ENCODE measurements around the gene ARL14EP. TPM values are rescaled to one million over a fixed set of nuclear protein-coding genes. Genes with fewer than 3 reads are reported as not detected.

ARL14EP gene
- 13.3 and 30.1 TPM in 2 replicates for total RNA-seq

DNA sequence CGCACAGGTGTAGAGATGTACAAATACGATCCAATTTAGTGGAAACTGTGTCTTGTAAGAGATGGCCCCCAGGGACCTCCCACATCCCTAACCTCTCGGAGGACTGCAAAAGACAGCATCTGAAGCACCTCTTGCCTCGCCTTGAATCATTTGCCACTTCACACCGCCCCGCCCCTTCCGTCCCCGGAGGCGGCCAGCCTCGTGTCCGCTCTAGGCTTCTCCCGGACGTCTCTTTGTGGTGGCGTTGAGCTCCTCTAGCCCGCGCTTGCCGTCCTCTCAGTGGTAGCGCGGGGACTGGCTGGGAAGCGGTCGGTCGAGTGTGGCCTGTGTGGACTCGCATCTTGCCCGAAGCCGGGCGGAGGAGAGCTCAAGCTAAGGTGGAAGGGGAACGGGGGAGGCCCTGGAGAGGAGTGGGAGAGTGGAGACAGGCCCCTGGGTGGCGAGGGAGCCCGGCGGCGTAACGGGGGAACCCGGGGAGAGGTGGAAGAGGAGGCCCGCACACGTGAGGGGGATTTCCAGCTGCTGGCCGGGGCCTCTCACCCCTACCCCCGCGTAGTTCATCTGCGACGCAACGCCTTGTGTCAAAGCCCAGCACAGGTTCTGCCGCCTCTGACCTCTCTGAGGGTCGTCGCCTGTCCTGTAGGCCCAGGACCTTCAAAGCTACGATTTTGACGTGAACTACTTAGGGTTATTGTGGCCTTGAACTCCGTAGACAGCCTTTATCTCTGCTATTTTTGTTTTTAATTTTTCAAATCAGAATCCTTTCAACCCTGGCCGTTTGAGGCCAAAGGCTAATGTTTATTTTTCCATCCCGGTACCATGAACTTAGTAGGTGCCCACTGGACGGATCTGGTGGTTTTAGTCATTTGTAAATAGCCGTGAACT is at the start of gene ARL14EP:
ARL14EP (plus strand) TSS at position 279 of the 885 bp plus-strand sequence. CDS start 7,845 bp downstream, outside the sequence.
- peak; percentile 68 for DNase-seq (ENCODE audit: extremely low read depth, low read depth, low spot score)

DNA sequence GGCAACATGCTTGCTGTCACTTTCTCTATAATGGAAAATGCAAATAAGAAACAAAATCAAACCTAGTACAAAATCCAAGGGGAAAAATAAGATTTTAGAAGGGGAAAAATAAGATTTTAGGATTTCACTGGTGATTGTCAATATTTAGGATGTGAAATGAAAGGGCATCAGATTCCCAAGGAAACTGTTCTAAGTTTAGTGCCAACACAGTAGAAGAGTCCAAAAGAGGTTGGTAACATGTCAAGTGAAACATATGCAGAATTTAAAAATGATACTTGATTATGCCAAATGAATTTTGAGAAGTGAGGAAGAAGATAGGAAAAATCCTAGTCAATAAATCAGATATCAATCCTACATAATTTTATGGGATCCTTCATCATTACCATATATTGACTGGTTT is 45.7 kb upstream of the ARL14EP start:
- no peak for DNase-seq (ENCODE audit: extremely low read depth, low read depth, low spot score)

DNA sequence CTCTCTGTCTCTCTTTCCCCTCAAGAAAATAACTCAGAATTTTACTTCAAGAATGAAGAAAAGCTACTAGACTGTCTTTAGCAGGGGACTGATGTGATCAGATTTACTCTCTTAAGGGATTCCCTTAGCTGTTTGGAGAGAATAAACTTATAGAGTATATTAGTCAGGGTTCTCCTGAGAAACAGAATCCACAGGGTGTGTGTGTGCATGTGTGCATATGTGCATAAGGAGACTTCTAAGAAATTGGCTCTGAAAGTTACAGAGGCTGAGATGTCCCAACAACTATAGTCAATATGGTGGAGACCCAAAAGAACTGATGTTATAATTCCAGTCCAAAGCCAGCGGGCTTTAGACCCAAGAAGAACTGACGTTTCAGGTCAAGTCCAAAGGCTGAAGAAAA is 43.1 kb upstream of the ARL14EP start:
- DNase-seq (ENCODE audit: extremely low read depth, low read depth, low spot score) = no peak

DNA sequence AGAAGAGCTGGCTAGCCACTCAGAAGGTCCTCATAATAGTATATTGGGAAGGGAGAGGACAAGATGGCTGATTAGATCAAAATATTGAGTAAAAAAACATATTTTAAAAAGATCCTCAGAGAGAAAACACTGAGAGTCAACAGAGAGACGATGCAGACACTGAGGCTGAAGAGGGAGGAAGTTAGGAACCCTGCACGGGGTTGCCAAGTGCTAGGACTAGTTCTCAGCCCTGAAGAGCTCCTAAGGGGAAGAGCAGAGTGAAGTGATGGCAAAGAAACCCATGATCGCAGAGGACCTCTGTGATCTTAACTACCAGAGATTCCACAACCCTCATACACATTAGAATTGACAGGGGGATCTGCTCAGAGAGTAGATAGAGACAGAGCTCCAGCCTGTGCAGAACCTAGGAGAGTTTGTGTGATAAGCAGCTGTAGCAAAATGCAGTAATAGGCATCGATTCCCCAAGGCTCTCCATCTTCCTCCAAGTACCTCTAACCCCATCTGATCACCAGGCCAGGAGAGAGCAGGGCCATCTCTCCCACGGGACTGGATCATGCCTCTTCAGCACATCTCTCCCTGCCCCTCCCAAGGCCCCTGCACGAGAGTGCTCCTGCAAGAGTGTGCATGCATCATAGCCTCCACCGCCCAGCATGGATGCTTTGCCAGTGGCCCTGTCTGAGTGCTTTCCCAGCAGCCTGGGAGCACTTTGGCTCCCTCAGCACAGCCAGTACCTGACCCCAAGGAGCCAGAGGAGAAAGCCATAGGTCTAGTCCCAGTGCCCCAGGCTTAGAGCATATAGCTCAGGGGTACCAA is 41.2 kb upstream of the ARL14EP start:
- no peak for DNase-seq (ENCODE audit: extremely low read depth, low read depth, low spot score)

DNA sequence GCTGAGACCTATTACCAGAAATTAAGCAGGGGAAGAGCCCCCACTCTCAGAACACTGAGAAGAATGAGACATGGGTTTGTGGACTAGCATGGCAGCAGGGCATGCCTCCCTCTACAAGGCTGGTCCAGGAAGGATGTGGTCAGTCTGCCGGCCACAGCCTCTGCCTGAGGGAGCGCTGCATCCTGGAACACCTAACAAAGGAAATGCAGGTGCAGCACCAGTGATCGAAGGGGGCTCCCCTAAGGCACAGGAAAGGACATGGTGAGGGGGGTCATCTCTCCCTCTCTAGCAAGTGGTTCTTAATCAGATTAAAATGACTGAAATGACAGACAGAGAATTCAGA is 40.6 kb upstream of the ARL14EP start:
- DNase-seq (ENCODE audit: extremely low read depth, low read depth, low spot score) = no peak

DNA sequence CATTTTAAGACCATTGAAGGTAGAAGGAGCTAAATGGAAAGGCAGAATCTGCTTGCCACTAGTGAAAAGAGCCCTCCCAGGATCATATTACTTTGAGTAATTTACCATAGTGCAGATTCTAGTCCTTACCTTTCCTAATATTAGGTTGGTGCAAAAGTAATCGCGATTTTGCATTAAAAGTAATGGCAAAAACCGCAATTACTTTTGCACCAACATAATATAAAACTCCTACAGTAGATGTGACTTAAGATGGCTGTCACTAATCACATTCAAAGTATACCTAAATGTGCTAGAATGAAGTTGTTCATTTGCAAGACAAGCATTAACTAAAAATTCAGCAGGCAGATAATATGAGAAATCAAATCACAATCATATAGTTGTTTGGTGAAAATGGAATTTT is 38.1 kb upstream of the ARL14EP start:
- DNase-seq (ENCODE audit: extremely low read depth, low read depth, low spot score) = no peak

DNA sequence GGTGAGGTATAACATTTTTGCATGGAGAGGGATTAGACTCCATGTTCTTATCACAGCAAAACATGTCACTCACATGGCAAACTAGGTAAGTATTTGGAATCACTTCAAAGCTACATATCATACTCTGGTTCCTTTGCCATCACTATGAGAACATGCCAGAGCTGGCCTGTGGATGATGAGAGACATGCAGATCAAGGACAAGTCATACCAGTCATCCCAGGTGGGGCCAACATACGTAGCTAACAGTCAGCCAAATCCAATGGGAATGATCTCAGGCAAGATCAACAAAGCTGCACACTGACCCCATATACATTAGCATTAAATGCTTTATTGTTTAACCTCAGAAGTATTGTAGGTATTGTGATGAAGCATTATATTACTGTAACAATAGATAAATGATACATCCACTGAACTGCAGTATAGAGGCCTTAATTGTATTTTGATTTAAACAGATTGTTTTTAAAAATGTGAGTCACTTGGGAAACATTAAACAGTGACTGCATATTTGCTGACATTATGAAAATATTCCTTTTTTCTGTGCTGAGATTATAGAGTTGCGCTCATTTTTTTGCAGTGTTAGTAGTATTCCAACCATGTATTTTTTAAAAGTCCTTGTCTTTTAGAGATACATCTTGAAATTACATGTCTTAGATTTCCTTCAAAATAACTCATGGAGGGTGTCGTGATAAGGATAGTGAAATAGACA is 37.3 kb upstream of the ARL14EP start:
- no peak for DNase-seq (ENCODE audit: extremely low read depth, low read depth, low spot score)

DNA sequence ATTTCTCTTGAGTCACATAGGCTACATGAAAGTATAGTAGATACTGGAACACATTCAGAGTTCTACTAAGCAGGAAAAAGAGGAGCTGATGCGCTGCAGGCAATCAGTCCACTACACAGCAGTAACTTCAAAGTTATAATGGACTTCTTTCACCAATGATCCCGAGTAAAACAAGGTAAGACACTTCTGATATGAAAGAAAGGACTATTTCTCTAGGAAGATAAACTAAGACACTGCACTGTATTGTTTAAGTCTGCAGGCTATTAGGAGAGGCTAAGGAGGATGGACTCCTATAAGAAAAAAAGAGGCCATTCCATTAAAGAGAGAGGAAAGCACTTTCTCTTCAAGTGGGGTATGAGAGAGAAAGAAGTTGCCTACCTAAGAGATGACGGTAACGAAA is 31.6 kb upstream of the ARL14EP start:
- DNase-seq (ENCODE audit: extremely low read depth, low read depth, low spot score) = no peak

DNA sequence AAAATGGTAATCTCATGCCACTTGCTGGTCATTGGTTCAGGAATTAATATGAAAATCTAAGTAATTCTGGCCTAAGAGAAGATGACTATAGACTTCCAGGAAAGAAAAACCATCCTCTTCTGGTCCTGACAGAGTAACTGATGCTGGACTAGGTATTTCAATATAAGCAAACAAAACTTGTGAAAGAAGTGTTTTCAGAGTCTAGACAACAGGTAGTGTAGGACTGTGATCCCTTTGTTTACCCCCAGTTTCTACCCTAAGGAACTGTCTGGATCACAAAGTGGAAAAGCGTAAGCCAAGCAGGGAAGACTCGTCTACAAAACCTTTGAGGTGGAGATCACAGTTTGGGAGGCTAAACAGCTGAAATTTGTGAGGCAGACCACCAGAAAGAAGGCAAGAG is 30.4 kb upstream of the ARL14EP start:
- no peak for DNase-seq (ENCODE audit: extremely low read depth, low read depth, low spot score)

DNA sequence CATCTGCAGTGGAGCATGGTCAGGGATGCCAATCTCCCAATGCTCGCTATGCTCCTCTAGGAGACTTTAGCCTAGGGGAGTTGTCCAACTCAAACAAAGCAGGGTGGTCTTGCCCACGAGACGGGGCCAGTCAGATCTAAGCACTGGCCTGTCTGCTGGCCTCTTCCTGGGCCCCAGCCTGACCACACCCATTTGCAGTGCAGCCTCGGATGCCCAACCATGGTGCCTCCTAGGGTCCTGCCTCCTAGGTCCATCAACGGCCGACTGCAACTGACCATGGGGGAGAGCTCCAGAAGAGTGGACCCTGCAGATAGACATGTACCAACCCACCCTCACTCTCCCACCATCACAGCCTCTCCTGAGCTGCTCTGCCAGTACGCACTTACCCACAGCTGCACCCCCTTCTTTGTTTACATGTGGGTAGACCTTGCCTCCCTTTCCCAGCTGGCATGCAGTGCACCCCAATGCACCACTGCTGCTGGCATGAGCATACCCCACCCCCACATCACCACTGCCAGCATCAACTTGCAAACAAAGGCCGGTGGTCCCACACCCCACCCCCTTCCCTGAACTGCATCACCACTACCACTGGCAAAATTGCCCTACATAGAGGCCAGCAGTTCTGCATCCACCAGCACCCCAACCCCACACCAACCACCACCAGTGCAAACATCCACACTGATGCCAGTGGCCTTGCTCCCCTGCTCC is 27.6 kb upstream of the ARL14EP start:
- DNase-seq (ENCODE audit: extremely low read depth, low read depth, low spot score) = no peak

DNA sequence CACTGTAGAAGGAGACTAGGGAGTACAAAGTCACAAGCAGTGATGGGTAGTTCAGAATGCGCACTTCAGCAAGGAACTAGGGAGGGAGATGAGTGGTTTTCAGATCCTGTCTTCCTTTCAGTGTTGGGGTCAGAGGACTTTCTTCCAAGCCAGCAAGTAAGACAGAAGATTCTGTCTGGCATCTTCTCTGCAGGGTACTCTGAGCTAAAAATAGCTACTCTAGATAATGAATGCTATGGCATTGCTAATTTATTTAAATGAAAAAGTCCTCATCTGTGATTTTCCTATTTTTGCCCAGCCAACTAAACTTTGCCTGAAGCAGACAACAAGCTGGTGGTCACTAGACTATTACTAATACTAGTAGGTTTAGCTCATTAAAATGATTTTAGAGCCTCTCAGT is 18.3 kb upstream of the ARL14EP start:
- no peak for DNase-seq (ENCODE audit: extremely low read depth, low read depth, low spot score)

DNA sequence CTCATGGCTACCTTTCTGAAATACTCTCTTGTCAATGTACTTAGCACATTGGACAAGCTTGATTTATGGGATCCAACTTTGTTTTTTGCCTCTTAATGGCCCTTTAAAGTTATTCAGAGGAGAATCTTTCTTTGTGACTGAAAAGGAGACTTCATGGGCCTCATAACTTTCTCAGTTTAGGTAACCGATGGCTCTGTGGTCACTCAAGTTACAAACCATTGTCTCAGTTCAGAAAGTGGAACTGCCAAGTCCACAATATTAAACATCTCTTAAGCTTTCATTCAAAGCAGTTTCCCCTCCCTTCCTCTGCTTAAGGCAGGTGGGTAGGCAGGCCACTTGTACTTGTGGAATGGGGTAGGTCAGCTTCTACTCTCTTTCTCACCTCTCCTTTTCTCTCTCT is 12.3 kb upstream of the ARL14EP start:
- no peak for DNase-seq (ENCODE audit: extremely low read depth, low read depth, low spot score)

DNA sequence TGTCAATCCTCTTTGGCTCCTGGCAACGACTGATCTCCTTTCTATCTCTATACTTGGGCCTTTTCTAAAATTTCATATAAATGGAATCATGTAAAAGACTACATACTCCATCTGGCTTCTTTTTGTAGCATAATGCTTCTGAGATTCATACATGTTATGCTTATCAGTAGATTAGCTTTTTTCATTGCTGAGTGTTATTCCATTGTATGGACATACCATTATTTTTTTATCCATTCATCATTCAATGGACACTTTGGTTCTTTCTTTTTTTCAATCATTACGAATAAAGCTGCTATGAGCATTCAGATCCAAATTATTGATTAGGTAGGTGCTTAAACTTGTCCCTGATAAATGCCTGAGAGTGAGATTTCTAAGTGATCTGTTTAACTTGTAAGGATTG is 11.7 kb upstream of the ARL14EP start:
- DNase-seq (ENCODE audit: extremely low read depth, low read depth, low spot score) = no peak

DNA sequence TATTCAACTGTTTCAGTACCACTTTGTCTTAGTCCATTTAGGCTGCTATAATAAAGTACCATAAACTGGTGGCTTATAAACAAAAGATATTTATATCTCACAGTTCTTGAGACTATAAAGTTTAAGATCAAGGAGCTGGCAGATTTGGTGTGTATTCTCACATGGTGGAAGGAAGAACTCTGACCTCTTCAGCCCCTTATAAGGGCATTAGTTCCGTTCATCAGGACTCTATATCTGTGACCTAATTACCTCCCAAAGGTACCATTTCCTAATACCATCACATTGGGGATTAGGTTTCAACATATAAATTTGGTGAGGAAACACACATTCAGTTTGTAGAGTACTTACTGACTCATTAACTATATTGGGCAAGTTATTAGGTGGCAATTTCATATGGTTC is 10.7 kb upstream of the ARL14EP start:
- no peak for DNase-seq (ENCODE audit: extremely low read depth, low read depth, low spot score)

DNA sequence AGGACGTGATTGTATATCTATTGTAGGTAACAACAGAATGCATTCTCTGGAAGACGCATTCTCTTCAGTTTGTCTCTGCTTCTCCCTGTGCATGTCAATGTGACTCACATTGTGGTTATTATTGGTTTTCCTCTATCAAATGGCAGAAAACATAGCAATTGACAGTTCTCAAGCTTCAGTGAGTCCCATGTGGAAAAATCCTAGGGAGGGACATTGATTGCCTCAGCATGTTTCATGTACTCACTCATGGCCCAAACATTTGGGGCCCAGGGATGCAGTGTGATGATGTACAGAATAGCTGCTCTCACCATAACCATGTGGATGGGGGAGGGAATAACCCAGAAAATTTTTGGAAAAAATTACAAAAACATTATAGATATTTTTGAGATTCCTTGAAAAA is 9.3 kb upstream of the ARL14EP start:
- DNase-seq (ENCODE audit: extremely low read depth, low read depth, low spot score) = no peak

DNA sequence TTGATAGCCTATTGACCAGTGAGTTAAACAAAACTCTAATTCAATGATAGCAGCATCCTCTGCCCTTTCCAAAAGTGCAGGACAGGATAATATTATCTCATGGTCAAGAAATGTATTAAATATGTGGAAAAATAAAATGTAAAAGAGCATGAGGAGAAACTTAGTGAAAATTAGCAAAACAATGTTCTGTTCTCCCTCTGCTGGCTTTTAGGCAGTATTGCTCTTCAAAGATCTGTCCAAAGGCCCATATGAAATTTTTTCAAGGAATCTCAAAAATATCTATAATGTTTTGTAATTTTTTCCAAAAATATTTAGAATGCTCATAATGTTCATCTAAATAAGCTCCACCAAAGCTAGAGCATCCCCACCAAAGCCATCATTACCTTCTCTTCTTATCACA is 8.3 kb upstream of the ARL14EP start:
- no peak for DNase-seq (ENCODE audit: extremely low read depth, low read depth, low spot score)

DNA sequence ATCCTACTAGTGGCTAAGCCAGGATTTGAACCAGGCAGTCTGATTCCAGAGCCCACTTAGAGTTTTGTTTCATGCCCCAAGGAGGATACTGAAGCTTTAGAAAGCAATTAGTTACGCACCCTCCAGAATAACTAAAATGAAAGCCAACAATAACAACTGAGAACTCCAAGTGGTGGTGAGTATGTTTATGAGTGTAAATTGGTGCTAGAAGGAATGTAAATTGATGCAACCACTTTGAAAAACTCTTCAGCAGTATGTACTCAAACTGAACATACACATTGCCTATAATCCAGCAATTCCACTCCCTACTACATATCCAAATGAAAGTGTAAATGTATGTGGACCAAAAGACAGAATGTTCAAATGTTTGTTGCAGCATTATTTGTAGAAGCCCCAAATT is 6.7 kb upstream of the ARL14EP start:
- DNase-seq (ENCODE audit: extremely low read depth, low read depth, low spot score) = no peak

DNA sequence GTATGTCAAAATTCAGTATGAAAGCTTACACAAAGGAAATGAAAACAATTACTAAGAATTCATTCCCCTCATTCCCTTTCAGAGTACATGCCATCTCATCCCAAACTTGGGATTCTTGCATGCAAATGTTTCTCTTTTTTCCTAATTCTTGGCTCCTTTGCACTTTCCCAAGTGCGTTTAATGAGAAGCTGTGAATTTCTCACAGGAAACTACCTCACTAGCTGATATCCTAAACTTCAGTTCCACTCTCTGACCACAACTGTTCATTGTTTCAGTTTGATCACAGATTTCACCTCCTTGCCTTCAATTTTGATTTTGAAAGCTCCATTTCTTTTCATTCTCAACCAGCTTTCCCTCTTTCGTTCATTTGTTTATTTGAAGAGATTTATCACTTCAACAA is 5.9 kb upstream of the ARL14EP start:
- no peak for DNase-seq (ENCODE audit: extremely low read depth, low read depth, low spot score)

DNA sequence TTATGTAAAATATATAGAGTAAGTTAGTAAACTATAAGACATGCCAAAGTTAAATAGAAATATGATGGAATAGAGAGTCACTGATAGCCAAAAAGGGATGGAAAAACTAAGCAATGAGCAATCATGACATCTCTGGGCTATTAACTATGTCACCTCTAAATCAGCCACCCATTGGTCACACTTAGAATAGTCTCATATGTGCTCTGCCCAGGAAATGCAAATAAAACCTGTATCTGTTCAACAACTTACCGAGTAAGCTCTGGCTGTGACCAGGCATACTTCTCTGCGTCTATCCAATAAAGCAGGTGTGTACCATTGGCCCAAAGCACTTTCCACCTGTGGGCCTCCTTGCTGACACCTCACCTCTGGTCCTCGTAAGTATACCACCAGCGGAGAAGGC is 1.6 kb upstream of the ARL14EP start:
- no peak for DNase-seq (ENCODE audit: extremely low read depth, low read depth, low spot score)

DNA sequence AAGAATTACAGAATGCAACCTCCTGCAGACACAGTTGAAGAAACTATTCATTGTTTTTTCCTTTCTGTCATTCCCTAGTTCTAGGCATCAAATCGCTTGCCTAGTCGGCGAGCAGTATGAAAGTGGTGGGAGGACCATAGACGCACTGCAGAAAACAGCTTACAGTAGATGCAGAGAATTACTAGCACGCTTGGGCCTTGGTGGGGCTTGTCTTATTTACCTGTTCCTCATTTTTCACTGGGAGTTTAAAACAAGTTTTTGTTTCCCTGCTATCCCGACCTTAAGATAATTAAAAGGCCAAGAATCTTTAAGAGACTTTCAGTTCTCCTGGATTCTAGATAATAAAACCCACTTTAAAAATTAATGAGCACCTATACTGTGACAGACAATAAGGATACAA is 713 bp upstream of the ARL14EP start:
- no peak for DNase-seq (ENCODE audit: extremely low read depth, low read depth, low spot score)
